HG02840 (cell line): Measurements from ENCODE around the gene HSPH1.

Experiments
- ATAC-seq: cut with Tn5 transposase; IDR thresholded peaks from one replicate; pipeline ENCODE4 v1.9.1; 2021; ENCODE audit warnings: mild to moderate bottlenecking, moderate library complexity, moderate number of reproducible peaks; ENCODE audit not compliant: unreplicated experiment, low FRiP score

Gene HSPH1

DNA sequence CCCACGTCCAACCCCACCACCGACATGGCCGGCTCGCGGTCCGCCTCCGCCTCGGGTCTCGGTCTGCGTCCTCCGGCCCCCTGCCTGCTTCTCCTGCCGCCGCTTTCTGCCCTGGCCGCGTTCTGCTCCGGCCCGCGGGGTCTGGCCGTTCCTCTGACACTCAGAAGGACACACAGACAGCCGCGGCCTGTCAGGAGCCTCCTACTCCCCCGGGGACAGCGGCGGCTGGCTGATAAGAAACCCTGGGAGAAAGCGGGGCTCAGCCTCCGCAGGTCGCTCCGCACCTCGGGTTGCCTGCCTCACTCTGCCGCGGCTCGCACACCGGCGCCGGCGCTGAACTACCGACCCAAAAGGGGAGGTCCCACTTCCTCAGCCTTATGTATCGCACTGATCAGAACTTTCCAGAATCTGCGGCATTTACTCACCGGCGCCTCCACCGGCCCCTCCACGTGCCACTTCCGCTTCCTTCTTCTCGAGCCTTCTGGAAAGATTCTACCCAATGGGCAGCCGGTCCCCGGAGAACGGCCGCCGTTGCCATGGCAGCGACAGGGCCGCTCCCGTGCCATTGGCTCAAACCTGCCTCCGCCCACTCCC, at the start of gene HSPH1:
Gene HSPH1, minus strand, starts transcription at position 348 of the 594 bp plus-strand sequence. Its CDS starts 322 bp downstream, at position 26.
- ATAC-seq: peak; percentile 88

DNA sequence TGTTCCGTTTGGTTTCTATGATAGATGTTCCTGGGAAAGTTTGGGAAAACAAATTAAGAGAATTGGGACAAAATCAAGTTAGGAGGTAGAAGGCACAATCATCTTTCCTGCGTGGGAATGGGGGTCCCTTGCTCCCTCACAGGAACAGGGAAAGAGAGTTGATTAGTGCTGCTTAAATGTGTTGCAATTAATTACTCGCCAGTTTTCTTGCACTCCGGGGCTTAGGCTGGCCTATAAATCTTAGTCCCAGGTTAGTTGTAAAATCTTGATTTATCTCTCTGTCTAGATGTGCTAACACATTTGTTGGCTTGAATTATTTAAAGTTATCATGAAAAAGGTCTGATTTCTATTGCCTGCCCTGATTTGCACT, 48.1 kb upstream of the HSPH1 start:
- no peak for ATAC-seq

DNA sequence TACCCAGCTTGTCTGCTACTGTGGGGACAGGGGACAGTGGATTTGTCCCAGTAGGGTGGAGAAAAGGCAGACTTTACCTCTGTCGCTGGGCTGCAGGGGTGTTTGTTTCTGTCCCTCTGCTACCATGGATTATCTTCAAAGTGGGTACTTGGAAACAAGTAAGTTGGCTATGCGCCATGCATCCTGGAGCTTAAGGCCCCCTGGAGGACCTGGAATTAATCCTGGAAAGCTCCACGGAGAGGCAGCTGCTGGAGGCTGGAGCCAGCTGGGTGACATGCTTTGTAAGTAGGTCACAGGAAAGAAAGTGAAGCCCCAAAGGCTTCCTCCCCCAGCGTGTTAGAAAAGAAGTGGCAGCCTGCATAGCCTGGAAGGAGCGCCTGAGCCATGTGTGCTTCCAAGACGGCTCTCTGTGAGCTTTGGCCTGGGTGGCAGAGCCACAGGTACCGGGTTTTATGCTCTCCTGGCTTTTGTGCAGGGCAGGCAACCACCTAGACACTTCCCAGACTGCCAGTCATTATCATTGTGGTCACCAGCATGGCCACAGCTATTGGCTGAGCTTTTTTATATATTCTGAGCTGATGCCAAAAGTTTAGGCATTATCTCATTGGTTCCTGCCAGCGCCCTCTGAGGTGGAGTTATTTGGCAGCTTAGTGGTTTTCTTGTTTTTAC, 47.6 kb upstream of the HSPH1 start:
- no peak for ATAC-seq

DNA sequence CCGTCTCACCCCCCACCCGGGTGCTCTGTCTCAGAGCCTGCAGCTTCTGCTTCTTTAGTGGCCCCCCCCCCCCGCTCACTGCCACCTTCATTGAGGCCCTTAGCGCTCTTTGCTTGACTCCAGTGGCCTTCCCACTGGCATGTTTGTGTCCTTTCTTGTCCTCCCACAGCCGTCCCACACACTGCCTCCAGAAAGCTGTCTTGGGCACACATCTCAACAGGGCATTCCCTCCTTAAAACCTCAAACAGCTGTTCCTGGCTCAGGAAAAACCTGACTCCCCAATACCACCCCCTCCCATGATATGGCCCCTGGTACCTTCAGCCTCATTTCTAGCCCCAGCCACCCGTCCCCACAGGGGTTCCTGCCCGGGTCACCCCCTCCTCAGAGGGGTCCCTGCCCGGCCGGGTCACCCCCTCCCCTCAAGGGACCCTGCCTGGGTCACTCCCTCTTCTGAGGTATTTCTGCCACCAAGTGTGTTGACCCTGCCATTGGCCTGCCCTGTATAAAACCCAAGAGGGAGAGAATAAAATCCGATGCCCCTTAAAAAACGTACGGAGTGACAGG, 46.9 kb upstream of the HSPH1 start:
- no peak for ATAC-seq

DNA sequence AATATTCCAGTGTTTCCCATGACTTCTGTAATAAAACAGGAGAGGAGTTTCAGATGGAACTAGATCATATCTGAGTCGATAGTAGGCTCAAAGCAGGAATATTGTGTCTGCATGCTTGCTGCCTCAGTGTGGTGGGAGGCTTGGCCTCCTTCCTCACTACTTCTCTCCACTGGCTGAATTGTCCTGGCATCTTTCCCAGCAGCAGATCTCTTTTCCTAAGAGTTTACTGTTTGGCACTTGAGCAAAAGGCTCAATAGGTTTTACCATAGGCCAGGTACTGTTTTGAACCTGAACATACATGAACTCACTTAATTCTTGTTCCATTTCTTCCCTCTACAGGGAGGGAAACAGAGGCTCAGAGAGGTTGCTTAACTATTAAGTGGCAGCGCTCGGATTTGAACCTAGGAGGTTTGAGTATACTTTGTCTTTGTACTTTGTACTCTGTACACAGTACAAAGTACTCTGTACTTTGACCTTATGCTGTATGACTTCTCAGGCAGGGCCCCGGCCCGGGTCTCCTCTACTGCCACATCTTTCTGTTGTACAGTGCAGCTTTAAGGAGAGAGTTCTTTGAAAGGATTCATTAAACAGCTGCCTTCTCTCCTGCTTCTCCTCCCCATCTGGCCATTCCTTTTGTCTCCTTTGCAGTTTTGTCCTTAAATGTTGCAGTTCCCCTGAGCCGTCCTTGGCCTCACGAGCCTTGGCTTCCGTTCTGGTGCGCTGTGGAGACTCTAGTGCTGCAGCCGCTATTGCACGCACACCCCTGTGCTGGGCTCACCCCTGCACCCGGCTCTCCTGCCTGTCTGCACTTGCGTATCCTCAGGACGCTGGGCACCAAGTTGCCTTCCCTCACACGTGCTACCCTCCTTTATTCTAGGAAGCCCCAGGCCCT, 46.2 kb upstream of the HSPH1 start:
- ATAC-seq: no peak

DNA sequence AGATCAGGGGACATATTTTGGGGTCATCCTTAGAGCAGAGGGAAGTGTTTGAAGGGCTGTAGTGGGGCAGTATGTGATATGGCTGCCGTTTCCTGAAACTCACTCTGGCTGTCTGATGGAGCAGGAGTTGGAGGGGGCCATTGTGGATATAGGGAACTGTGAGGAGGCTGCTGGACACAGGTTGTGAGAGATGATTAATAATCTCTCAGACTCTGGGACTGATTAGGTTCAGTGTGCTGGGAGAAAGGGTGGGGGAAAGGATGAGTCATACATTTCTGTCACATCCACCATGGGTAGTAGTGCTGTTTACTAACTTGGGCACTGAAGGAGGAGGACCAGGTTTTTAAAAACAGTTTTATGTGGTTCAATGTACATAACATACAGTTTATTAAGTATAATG, 42.9 kb upstream of the HSPH1 start:
- no peak for ATAC-seq

DNA sequence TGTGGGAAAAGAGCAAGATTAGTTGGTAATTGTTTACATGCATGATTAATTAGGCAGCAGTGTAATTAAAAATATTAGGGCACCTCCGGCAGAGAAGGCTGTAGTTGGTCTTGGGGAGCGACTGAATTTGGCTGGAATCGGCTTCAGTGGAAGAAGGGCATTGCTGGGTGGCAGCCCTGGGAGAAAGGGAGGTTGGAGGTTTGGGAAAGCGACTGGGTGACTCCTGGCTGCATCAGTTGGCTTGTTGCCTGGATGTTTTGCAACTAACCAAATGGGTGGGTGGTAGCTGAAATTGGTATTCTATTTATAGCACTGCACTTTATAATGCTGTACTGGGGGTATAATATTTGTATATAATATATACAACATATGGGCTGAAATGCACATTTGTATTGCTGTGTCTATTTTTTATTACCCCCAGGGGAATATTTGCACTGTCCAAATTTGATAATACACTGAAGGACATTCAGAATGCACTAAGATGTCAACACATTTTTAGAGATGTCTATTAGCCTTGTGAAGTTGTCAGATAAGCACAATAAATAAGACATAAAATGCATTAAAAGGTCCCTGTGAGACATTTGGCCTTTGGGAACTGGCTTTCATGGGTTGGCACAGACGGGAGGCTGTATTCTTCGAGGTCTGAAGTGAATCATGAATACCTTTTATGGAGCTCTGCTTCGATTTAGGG, 39.8 kb upstream of the HSPH1 start:
- no peak for ATAC-seq

DNA sequence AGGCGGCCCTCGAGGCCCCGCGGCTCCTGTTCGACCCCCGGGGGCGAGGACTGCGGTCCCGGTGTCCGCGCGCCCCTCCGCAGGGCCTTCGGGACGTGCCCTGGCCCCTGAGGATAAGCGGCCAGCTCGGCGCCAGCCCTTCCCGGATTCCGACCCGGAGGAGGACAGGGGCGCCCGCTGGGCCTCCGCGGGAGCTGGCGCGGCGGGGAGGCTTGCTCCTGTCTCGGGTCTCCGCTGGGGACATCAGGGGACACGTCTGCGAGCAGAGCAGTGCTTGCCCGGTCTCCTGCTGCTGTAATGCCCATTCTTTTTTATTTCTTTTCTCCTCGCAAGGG, 38.9 kb upstream of the HSPH1 start:
- ATAC-seq: peak; percentile 14

DNA sequence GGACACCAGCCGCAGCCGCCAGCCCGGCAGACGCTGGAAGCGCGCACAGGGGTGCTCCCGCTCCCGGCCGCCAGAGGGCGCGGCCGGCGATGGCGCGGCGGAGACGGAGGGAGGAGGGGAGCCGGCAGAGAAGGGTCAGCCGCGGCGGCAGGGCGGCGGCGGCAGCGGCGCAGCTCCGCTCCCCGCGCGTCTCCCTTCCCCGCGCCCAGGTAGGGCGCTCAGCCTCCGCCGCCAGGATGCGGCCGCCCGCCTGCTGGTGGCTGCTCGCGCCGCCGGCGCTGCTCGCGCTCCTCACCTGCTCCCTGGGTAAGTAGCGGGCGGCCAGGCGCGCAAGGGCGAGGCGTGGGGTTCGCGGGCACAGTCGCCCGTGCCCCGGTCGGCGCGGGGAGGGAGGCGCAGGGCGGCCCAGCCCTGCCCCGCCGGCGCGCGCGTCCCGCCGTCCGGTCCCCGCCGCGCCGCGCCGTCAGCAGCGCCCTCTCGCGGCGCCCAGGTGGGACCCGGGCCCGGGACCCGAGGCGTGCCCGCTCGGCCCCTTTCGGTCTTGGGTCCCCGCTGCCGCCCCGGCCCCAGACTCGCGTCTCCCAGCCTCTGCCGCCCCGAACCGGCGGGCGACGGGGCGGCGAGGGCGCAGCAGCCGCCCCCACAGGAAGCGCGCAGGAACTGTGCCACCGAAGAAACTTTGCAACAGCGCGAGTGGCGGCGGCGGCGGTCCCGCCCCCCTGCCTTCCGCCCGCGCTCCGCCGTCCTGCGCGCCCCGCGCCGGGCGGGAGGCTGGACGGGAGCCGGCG, 38.3 kb upstream of the HSPH1 start, which contains the start of gene B3GLCT:
Gene B3GLCT, plus strand, starts transcription at position 127 of the 788 bp plus-strand sequence. Its CDS starts 110 bp downstream, at position 237.
- peak; percentile 91 for ATAC-seq

DNA sequence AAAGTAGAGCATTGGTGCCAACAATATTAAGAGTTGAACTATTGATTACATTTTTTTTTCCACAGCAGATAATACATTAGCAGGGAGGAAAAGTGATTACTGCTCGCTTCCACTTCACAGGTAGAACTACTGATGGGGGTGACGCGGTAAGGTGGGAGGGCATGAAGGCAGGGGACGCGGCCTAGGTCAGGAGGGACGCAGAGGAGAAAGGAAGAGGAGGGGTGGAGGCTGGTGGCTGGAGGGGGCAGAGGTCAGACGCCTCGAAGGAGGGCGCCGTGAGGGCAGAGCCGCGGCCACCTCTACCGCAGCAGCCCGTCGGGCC, 37.8 kb upstream of the HSPH1 start:
- ATAC-seq: no peak

DNA sequence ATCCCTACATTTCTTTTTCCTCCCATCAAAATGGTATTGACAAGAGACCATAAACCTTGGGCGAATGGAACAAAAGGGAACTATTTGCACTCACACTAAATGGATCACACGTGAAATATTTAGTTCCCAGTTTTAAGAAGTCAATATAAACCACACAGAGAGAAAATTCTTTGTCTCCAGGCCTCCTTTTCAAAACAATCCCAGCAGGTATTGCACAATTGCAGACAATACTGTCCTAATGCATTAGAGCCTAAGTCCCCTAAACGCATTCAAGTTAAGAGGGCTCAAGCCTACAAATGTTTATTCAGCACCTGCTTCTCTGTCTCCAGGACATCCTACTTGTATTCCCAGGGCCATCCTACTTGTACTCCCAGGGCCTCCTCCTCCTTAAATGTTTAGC, 36.8 kb upstream of the HSPH1 start:
- no peak for ATAC-seq

DNA sequence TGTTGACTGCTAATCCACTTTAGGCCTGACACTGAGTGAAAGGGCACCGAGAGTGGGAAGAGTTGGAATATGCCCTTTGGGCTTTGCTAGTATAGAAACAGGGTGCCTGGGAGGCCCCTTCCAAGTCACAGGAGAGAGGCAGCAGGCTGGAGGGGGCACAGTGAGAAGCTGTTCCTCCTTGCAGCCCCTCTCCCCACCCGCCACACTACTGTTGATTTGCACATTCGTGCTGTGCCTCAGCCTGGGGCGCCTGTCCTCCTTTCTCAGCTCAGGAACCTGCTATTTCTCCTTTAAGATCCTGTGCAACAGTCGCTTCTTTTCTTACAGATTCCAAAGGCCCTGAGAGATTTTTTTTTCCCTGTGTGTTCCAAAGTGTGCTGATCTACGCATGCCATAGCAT, 35.3 kb upstream of the HSPH1 start:
- ATAC-seq: no peak

DNA sequence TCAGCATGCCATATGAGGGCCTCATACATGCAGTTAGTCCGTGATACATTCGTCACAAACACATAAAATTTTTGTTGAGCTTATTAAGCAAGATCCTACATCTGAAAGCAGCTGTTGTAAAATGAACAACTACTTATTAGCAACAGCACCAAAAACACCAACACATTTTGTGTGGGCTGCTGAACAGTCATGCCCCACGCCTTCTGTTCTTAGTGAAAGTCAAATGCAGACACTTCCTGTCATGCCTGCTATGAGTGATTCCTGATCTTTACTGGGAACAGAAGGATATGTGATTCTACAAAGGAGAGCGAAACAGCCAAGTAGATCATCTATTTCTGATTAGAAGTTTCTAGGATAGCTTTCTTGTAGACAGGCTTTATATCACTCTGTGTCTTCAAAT, 33.9 kb upstream of the HSPH1 start:
- ATAC-seq: no peak

DNA sequence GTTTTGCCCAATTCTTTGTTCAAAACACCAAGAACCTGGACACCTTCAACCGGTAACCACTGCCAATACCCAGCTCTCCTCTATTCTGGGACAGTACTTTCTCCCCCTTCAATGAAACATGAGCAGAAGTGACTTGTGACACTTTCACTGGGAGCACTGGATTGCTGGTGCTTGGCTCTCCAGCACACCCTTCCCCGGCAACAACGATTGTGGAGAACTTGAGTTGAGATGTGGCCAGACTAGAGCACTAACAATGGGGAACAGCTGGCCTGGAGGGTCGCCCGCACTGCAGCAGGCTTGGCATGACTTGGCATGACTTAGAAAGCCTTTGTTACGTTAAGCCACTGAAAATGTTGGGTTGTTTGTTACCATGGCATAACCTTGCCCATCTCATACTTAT, 30.6 kb upstream of the HSPH1 start:
- ATAC-seq: no peak

DNA sequence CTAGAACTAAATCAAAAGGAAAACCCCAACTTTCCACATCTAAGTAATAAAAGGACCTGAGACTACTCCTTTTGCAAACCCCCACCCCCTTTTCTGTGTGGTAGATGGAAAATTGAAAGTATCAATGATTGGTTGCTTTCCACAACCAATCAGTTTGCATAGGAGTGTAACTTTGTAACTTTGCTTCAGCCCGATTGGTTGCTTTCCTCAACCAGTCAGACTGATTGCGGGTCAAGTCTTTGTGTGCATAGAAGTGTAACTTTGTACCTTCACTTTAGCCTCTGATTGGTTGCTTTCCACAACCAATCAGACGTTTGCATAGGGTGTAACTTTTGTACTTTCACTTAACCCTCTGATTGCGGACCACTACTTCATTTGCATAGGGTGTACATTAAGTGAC, 30.0 kb upstream of the HSPH1 start:
- no peak for ATAC-seq

DNA sequence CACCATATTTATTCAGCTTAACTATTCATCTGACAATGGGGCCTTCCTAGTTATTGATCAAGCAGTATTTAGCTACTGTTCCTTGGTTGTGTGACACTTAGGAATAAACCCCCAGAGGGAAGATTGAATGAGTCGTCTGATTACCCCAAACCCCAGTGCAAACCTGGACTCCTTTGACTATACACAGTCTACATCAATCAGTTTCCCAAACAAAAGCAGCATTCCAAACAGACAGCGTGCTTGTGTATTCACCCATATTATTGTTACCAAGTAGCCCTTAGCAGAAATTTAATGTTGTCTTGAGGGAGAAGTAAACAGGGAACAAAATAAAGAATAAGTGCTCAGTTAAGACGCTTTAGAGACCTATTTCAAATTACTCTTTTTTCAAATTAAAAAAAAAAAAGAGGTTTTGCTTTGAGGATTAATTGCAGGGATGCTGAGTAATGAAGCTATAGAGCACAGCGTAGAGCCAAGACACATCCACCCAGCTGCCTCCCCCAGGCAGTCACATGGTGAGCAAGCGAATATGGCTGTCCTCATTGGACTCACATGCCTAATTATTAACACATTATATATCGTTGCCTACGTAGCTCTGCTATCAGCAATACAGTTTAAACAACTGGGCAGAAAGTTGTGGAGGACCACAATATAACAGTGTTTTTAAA, 23.4 kb upstream of the HSPH1 start:
- ATAC-seq: no peak

DNA sequence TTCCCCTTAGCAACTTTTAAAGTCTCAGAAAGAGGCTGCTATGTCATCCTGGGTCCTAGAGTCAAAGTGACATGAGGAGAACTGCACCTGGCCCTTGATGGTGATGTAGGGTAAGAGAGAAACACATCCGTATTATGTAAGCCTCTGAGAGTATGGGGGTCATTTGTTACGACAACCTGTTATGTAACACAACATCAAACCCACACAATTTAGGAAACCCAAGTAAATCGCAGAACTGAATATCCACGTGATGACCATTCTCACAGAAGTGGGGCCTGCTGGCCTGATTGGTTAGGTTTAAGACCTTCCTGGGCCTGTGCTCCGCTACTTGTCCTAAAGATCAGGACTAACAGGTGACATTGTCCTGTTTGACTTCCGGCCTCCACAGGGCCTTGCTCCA, 22.7 kb upstream of the HSPH1 start:
- ATAC-seq: no peak

DNA sequence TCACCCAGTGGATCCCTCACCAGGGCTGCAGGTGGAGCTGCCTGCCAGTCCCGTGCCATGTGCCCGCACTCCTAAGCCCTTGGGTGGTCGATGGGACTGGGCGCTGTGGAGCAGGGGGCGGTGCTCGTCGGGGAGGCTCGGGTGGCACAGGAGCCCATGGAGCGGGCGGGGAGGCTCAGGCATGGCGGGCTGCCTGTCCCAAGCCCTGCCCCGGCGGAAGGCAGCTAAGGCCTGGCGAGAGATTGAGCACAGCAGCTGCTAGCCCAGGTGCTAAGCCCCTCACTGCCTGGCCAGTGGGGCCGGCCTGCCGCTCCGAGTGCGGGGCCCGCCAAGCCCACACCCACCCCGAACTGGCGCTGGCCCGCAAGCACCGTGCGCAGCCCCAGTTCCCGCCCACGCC, 21.3 kb upstream of the HSPH1 start:
- no peak for ATAC-seq

DNA sequence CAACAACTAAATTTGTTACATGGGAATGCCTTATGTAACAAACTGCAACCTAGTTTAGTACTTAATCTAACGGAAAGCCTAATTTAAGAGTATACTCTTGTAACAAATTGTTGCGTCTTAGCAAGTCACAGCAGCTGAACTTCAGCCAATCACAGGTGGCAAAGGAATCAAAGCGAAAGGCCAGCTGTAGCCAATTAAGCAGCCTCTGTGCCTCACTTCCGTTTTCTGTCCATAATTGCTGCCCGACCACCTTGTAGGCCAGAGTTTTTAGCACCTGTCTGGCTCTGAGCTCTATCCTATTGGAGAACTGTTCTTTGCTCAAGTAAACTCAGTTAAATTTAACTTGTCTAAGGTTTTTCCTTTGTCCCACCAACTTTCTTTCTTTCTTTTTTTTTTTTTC, 18.1 kb upstream of the HSPH1 start:
- ATAC-seq: no peak

DNA sequence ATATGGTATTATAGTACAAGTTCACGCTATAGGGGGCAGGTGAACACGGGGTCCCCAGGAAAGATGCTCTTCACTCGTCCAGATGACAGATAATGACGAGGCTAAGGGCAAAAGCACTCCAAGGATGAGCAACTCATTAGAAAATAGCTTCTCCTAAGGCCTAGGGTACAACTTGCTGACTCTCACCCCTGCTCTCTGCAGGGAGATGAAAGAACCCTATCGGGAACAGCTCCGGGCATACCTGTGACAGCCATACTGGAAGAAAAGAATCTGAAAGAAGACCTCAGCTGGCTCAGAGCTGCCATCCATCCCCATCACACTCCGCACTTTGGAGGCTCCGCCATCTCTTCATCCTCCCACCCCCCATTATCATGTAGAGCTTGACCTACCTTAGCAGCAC, 17.5 kb upstream of the HSPH1 start:
- ATAC-seq: no peak
